HG03159 (cell line): ENCODE results near the gene FLII.
"Not testable (repeated sequence)": the region's sequence is repeated elsewhere in the genome, so short reads cannot be mapped to it uniquely, and the experiment has no call there.

ENCODE experiments used
- ATAC-seq: cut with Tn5 transposase; IDR thresholded peaks from one replicate; pipeline ENCODE4 v1.9.1; 2021; ENCODE audit warnings: mild to moderate bottlenecking, moderate library complexity; ENCODE audit not compliant: unreplicated experiment

Gene FLII

GRCh38 chr17:18224387-18225120, 34.0 kb downstream of the FLII start:
- no peak for ATAC-seq

DNA sequence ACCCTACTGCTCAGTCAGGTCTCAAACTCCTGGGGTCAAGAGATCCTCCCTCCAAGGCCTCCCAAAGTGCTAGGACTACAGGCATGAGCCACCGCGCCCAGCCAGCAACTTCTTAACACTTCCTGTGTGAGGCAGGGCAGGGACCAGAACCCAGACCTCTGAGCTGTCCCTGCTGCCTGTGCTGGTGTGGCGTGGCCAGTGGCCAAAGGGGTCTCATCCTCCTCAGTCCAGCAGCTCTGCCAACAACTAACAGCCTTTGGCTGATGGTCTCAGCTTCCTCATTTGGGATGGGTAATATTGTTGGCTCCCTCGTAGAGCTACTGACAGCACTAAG, 34.5 kb downstream of the FLII start:
- ATAC-seq = no peak

- ATAC-seq = no peak
Measured at GRCh38 chr17:18218756-18219415, 39.7 kb downstream of the FLII start.

DNA sequence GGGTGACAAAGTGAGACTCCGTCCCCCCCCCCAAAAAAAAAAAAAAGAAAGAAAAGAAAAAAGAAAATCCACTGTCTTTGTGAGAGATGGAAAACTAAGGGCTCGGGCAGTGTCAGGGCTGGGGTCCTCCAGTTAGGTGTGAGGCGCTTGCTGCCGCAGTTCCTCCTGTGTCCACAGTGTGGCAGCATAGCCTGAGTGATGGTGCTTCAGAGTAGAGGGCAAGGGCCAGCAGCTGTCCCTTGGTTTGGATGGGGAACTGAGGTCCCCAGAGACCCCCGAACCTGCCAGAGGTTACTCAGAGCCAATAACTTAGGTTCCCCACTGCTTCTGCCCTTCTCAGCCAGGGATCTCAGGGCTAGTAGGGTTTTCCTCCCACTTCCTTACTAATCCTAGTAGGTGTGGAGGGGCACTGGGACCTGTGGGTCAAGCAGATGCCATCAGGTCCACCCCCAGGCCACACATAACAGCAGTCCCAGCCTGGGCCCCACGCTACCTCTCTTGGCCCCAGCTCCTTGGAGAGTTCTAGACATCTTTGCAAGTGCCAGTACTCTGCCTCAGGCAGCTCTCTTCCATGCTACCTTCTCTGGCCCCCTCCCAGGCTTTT, 41.0 kb downstream of the FLII start:
- no peak for ATAC-seq

DNA sequence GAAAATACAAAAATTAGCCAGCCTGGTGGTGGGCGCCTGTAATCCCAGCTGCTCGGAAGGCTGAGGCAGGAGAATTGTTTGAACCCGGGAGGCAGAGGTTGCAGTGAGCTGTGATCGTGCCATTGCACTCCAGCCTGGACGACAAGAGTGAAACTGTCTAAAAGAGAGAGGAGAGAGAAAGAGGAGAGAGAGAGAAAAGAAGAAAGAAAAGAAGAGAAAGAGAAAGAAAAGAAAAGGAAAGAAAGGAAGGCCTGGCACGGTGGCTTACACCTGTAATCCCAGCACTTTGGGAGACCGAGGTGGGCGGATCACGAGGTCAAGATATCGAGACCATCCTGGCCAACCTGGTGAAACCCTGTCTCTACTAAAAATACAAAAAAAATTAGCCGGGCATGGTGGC, 41.6 kb downstream of the FLII start:
- not testable (repeated sequence) for ATAC-seq

DNA sequence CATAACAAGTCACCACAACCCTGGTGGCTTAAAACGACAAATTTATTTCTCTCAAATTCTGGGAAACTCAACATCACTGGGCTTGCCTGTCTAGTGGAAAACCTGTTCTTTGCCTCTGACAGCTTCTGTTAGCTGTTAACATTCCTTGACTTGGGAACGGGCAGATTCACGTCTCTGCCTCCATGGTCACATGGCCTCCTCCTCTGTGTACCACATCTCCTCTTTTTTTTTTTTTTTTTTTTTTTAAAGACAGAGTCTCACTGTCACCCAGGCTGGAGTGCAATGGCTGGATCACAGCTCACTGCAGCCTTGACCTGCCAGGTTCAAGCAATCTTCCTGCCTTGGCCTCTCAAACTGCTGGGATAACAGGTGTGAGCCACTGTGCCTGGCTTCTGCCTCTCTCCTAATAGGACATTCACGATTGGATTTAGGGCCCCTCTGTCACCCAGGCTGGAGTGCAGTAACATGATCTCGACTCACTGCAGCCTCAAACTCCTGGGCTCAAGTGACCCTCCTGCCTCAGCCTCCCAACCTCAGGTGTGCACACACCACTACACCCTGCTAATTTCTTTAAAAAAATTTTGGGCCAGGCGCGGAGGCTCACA, 44.8 kb downstream of the FLII start:
- no peak for ATAC-seq

- no peak for ATAC-seq
Measured at GRCh38 chr17:18208092-18208491, 50.4 kb downstream of the FLII start.

DNA sequence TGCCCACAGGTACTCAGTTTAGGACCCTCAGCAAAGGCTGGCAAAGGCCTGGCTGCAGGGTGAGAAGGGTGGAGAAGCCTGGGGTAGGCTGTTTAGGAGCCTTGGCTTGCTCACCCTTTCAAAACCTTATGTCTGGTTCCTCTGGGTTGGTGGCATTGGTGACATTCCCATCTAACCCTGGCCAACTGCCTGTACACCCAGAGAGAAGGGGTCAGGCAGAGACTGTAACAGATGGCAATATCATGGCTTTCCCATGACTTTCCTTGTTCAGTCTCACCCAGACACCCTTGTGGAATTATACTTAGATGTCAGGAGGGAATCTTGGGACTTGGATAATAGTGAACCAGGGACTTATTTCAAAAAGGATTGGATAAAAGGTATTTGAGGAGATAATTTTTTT, 51.6 kb downstream of the FLII start:
- no peak for ATAC-seq

DNA sequence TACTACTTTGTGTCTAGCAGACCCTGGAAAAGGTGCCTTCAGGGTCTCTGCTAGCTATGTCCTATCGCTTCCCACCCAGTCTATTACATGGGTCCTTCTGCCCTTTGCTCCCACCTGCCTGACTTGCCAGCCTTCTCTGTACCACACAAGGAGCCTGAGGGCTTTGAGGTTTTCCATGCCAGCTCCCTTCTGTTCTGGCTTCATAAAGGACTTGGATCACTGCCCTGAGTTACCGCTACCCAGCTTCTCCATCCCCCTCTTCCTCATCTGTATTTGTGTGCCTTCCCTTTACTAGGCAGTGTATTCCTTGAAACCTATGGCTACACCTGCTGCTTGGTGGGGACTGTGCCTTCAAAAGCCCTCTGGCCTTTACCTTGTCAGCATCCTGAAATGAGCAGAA, 52.7 kb downstream of the FLII start:
- ATAC-seq = no peak

- no peak for ATAC-seq
Measured at GRCh38 chr17:18203308-18203707, 55.2 kb downstream of the FLII start.

DNA sequence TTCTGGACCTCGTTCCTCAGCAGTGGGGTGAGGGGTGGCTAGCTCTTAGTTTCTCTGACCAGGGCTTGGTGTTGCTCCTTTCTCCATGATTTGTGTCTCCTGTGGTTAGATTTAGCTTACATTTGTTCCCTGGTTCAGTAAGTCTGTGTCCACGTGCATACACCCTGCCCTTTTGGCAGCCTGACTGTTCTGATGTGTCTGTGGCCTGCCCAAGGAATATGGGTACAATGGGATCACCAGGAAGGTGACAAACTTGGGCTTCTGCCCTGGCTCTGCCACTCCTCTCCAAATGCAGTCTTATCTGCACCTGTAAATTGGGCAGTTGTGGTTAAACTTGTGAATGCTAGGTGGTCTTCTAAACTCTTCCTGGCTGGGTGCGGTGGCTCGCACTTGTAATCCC, 57.4 kb downstream of the FLII start:
- ATAC-seq = no peak

DNA sequence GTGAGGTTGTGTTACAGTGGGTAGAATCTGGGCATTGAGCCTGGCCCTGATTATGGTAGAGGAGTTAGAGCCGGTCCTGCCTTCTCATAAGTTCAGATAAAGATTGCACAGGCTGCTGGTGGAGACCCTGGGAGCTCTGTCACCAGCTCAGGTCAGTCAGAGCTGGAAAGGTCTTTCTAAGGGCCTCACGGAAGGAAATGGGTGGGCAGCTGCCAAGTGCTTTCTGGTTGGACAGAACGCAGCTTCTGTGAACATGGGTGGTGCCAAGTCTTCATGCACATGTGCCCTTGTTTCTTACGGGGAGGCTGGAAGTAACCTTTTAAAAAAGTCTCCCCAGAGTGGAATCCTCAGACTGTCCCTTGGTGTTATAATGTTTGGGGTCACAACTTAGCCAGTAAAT, 60.0 kb downstream of the FLII start:
- no peak for ATAC-seq

DNA sequence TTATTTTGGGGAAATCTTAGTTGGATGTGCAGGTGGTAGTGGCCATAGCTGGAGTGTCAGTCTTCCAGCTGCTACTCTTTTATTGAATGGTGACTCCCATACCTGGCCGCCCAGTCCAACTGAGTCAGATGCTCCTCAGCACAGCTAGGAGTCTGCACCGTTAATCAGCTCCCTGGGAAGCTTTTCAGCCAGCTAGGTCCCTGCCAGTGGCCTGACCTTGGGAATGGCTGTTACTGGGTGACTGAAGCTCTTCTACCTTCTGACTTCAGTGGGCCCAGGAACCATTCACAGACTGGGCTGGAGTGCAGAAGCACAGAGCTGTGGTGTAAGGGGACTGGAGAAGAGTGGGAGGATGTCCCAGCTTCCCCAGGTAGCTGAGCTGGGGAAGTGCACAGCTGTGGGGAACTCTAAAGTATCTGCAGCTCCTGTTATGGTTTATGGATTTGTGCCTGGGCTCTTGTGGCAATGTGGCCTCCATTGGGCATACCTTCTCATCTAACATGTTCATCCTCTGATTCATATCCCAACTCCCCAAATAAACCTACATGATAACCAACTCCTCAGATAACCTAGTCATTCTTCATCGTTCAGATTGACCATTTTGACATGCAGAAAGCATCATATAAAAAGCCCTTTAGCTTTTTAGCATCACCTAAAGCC, 60.9 kb downstream of the FLII start:
- ATAC-seq = no peak

- no peak for ATAC-seq
Measured at GRCh38 chr17:18195246-18195645, 63.3 kb downstream of the FLII start.
